Stimulated activated memory B cell treated with anti-CD40 and anti-IgM and Interleukin-4, amounts not matched to agents 10 μg/mL and 1 μg/mL and 100 μg/mL, for 72 hours (primary cell): ENCODE results near the gene CREG2.
"Not testable (repeated sequence)": the region's sequence is repeated elsewhere in the genome, so short reads cannot be mapped to it uniquely, and the experiment has no call there.

ENCODE experiments used
- ATAC-seq: fragments of 150-1000 bp; cut with Tn5 transposase; 2 replicates; pipeline ENCODE4 v1.10.0; 2021
- H3K27ac Mint-ChIP-seq: one replicate; pipeline ENCODE4 v1.8.0; 2022; ENCODE audit warnings: mild to moderate bottlenecking, mixed read lengths
- H3K27me3 Mint-ChIP-seq: one replicate; pipeline ENCODE4 v1.8.0; 2022; ENCODE audit warnings: mixed read lengths
- H3K36me3 Mint-ChIP-seq: one replicate; pipeline ENCODE4 v1.8.0; 2022; ENCODE audit warnings: mixed read lengths
- H3K4me1 Mint-ChIP-seq: one replicate; pipeline ENCODE4 v1.8.0; 2022; ENCODE audit warnings: mixed read lengths
- H3K4me3 Mint-ChIP-seq: one replicate; pipeline ENCODE4 v1.8.0; 2022; ENCODE audit warnings: mild to moderate bottlenecking, moderate library complexity, mixed read lengths
- H3K9me3 Mint-ChIP-seq: one replicate; pipeline ENCODE4 v1.8.0; 2022; ENCODE audit warnings: mixed read lengths

The CREG2 gene

DNA sequence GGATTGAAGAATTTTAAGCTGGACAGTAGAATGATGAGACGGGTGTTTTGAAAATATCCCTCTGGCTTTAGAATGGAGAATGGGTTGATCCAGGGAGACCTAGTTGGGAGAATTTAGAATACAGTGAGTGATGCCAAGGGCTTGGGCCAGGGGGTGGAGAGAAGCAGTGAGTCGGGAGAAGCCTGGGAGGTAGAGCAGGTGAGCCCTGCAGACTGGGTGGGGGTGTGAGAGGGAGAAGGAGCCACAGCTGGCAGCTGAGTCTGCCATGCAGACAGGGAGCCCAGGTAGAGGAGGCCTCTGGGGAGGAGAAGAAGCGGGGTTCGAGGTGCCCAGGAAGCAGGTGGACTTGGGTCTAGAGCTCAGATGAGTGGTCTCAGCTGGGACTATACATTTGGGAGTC, 18.2 kb downstream of the CREG2 start:
- Mint-ChIP-seq H3K4me3 (no peak overlapping the region), H3K36me3 (no peaks in the 10 kb centered on the region), H3K27me3 (no peaks in the 10 kb centered on the region), H3K27ac (no peak overlapping the region), H3K4me1 (no peaks in the 10 kb centered on the region), H3K9me3 (peaks cover 5% of the 10 kb centered on the region)
- no peak for ATAC-seq

DNA sequence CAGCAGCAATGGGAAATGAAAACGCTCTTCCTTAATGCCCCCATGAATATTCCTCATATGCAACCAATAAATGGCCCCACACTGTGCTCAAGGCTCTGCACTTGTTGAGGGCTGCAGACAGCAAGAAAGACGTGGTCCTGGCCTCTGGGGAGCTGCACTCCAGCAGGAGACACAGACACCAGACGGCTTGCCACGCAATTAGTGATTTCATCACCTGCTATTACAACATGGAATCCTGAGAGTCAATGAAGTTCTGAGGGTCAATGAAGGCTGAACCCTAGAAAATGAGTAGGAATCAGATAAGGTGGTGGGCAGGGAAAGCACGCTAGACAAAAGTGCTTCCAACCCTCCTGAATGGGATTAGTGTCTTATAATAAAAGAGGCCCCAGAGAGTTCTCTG, 18.9 kb downstream of the CREG2 start:
- H3K4me3 Mint-ChIP-seq: no peak overlapping the region
- H3K4me1 Mint-ChIP-seq: no peaks in the 10 kb centered on the region
- no peak overlapping the region for H3K27ac Mint-ChIP-seq
- H3K36me3 Mint-ChIP-seq: no peaks in the 10 kb centered on the region
- H3K27me3 Mint-ChIP-seq: no peaks in the 10 kb centered on the region
- H3K9me3 Mint-ChIP-seq: peaks cover 4% of the 10 kb centered on the region
- no peak for ATAC-seq

DNA sequence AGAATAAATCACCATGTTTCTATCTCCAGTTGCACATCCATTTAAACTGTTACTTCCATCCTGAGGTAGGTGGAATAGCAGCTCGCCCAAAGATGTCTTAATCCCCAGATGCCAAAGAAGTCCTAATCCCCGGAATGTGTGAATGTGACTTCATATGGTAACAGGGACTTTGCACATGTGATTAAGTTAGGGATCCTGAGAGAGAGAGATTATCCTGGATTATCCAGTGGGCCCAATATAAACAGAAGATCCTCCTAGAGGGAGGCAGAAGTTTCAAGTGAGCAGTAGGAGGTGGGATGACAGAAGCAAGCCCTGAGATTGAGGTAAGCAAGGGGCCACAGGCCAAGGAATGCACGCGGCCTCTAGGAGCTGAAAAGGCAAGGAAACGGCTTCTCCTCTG, 19.8 kb downstream of the CREG2 start:
- H3K36me3 Mint-ChIP-seq: no peaks in the 10 kb centered on the region
- H3K27ac Mint-ChIP-seq: no peak overlapping the region
- H3K9me3 Mint-ChIP-seq: no peaks in the 10 kb centered on the region
- H3K27me3 Mint-ChIP-seq: no peaks in the 10 kb centered on the region
- H3K4me3 Mint-ChIP-seq: no peak overlapping the region
- H3K4me1 Mint-ChIP-seq: peaks cover 3% of the 10 kb centered on the region
- no peak for ATAC-seq

DNA sequence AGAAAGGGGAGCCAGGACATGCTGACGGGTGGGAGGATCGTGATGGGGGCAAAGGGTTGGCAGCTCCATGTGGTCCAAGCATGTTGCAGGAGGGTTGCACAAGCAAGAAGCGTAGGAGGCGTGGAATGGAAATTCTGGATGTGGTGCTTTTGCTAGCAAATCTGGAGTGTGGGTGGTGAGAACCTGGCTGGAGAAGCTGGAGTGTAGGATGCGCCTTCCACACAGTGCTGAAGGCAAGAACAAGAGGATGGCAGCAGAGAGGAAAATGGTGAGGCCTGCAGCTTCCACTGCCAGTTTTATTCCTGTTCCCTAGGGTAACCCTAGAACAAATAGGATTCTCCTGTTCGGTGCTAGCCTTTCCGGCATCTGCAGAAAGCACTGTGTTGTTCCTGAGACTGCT, 22.4 kb downstream of the CREG2 start:
- Mint-ChIP-seq H3K4me3 (no peak overlapping the region), H3K27me3 (no peaks in the 10 kb centered on the region), H3K9me3 (no peaks in the 10 kb centered on the region), H3K36me3 (no peaks in the 10 kb centered on the region), H3K4me1 (peaks cover 29% of the 10 kb centered on the region), H3K27ac (no peak overlapping the region)
- no peak for ATAC-seq

DNA sequence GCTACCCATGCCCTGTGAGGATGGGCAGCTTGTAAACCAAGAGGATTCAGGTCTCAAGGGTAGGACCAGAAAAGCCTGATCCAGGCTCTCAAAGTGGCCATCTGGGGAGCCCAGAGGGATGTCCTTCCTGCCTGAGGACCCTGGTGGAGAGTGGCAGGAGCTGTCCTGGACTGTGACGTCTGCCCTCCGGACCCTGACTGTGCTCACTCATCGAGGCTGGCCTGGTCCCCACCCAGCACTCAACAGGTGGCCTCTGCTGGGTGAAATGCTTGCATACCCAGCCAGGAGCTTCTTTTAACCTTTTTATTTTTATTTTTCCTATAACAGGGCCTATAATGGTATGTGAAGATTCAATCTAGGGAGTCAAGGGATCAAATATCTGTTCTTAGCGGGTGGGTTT, 24.5 kb downstream of the CREG2 start:
- no peaks in the 10 kb centered on the region for H3K9me3 Mint-ChIP-seq
- H3K36me3 Mint-ChIP-seq: no peaks in the 10 kb centered on the region
- no peaks in the 10 kb centered on the region for H3K27me3 Mint-ChIP-seq
- ATAC-seq: no peak
- H3K27ac Mint-ChIP-seq: peak overlapping the region; percentile 69
- H3K4me3 Mint-ChIP-seq: no peak overlapping the region
- peaks cover 30% of the 10 kb centered on the region for H3K4me1 Mint-ChIP-seq

DNA sequence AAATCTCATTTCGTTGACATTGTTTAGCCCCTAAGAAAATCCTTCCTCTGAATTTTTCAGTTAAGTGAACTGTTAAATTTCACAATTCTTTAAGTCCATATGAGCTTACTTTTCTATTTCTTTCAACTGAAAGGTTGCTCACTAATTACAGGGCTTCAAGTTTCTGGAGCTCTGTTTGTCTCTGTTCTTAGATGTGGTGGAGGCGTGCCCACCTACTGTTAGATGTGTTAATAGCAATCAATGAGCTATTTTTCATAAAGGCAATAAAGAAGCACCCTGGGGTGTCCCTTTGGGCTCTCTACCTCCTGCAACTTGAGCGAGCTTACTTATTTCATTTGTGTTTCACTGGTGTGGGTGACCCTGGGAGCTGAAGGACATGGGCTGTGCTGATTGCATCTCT, 25.0 kb downstream of the CREG2 start:
- Mint-ChIP-seq H3K4me3 (no peak overlapping the region), H3K9me3 (no peaks in the 10 kb centered on the region), H3K36me3 (no peaks in the 10 kb centered on the region), H3K4me1 (peaks cover 30% of the 10 kb centered on the region), H3K27me3 (no peaks in the 10 kb centered on the region), H3K27ac (peak overlapping the region; percentile 69)
- no peak for ATAC-seq

DNA sequence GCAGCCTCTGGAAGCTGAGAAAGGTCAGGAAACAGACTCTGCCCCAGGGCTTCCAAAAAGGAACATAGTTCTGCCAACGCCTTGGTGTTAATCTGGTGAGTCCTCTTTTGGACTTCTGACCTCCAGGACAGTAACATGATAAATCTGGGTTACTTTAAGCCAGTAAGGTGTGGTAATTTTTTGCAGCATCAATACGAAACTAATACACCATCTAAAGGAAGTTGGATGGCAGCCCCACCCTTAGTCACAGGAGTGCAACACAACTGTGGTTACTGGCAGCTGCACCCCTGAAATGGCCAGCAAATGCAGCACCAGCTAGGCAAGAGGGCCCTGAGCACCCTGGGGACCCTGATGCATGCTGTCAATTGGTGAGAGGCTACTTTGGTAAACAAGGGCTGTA, 25.8 kb downstream of the CREG2 start:
- peaks cover 30% of the 10 kb centered on the region for H3K4me1 Mint-ChIP-seq
- no peaks in the 10 kb centered on the region for H3K9me3 Mint-ChIP-seq
- ATAC-seq: peak; percentile 93
- no peaks in the 10 kb centered on the region for H3K27me3 Mint-ChIP-seq
- peak overlapping the region; percentile 69 for H3K27ac Mint-ChIP-seq
- H3K36me3 Mint-ChIP-seq: no peaks in the 10 kb centered on the region
- no peak overlapping the region for H3K4me3 Mint-ChIP-seq

DNA sequence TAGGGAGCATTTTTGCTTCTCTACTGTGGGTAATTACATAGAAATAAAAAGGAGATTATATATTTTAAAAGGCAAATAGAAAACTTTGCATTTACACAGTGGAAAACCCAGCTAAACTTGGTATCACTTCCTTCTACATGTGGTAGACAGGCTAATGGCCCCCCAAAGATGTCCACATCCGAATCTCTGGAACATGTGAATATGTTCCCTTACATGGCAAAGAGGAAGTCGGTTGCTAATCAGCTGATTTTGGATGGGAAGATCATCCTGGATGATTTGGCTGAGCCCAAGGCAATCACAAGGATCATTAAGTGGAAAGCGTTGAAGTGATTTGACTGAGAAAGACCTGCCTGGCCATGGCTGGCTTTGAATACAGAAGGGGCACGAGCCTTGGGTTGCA, 26.2 kb downstream of the CREG2 start:
- peak overlapping the region; percentile 69 for H3K27ac Mint-ChIP-seq
- no peaks in the 10 kb centered on the region for H3K36me3 Mint-ChIP-seq
- H3K27me3 Mint-ChIP-seq: no peaks in the 10 kb centered on the region
- peak; percentile 59 for ATAC-seq
- no peaks in the 10 kb centered on the region for H3K9me3 Mint-ChIP-seq
- peak overlapping the region; percentile 21 for H3K4me3 Mint-ChIP-seq
- H3K4me1 Mint-ChIP-seq: peaks cover 30% of the 10 kb centered on the region

DNA sequence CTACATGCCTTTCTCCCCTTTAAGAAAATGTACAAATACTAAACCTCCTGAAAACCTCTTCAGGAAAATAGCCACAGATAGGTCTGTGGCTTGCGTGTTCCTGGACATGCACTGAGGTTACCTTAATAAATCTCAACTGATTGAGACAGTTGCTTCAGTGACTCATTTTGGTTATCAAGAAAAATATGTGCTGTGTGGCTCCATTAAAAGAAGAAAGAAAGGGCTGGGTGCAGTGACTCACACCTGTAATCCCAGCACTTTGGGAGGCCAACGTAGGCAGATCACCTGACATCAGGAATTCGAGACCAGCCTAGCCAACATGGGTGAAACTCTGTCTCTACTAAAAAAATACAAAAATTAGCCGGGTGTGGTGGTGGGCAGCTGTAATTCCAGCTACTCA, 27.1 kb downstream of the CREG2 start:
- Mint-ChIP-seq H3K4me3 (no peak overlapping the region), H3K36me3 (no peaks in the 10 kb centered on the region), H3K27me3 (no peaks in the 10 kb centered on the region), H3K27ac (no peak overlapping the region), H3K4me1 (peaks cover 30% of the 10 kb centered on the region), H3K9me3 (no peaks in the 10 kb centered on the region)
- ATAC-seq: no peak

DNA sequence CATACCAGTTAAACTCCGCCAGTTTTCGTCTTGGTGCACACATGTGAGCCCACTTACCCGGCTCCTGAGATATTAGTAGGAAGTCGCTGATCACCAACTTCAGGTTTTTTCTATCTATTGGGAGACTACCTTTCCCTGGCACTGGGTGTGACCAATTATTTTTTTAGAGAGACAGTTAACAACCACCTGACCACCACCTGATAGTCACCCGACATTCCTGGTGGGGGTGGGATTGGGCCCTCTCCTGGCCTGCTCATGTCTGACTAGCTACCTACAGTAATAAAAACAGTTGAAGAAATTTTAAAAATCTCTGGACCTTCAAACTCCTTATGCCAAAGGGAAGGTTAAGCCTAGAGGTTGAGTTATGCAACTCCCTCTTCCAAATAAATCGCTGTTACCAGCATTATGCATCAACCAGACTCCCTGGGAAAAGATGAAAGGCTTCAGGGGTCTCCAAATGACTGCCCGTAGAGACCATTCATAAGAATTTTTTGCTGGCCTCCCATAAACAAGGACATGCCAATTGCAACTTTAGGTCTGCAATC, 27.8 kb downstream of the CREG2 start:
- no peak overlapping the region for H3K27ac Mint-ChIP-seq
- no peak for ATAC-seq
- no peaks in the 10 kb centered on the region for H3K9me3 Mint-ChIP-seq
- no peak overlapping the region for H3K4me3 Mint-ChIP-seq
- no peaks in the 10 kb centered on the region for H3K36me3 Mint-ChIP-seq
- peaks cover 30% of the 10 kb centered on the region for H3K4me1 Mint-ChIP-seq
- no peaks in the 10 kb centered on the region for H3K27me3 Mint-ChIP-seq

DNA sequence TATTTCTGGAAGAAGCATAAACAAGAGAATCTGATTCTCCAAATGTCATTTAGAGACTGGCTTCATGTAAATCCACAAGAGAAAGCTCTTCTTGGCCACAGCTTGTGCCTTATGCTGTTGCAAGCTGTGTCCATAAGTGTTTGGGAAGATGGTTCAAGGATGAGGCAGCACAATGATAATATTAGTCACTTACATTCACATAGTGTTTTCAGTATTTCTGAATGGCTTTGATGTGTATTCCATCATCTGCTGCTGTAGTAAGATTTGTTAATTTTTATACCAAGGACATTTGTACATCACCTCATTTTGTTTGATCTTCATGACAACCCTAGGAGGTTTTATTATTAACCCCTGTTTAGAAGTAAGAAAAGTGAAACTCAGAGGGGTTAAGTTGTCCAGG, 29.9 kb downstream of the CREG2 start:
- Mint-ChIP-seq H3K27ac (no peak overlapping the region), H3K9me3 (no peaks in the 10 kb centered on the region), H3K4me1 (peaks cover 26% of the 10 kb centered on the region), H3K36me3 (no peaks in the 10 kb centered on the region), H3K27me3 (no peaks in the 10 kb centered on the region), H3K4me3 (no peak overlapping the region)
- no peak for ATAC-seq

DNA sequence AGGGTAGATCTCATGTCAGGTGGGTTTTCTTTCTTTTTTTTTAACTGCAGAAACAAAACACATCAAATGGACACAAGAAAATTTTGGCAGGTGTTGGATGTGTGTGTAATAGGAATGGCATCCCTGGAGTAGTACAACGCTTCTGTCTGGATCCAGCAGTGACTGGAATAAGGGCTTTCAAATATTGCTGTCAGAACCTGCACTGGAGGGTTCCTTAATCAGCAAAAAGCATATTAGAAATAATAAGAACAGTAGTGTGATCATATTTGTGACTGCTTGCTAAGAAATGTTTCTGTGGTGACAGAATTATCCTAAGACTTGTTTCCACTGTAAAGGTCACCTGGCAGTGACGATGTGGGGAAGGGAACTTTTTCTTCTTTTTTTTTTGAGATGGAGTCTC, 30.8 kb downstream of the CREG2 start:
- no peak for ATAC-seq
- no peak overlapping the region for H3K27ac Mint-ChIP-seq
- H3K4me1 Mint-ChIP-seq: peaks cover 17% of the 10 kb centered on the region
- H3K9me3 Mint-ChIP-seq: no peaks in the 10 kb centered on the region
- H3K36me3 Mint-ChIP-seq: no peaks in the 10 kb centered on the region
- no peak overlapping the region for H3K4me3 Mint-ChIP-seq
- no peaks in the 10 kb centered on the region for H3K27me3 Mint-ChIP-seq

DNA sequence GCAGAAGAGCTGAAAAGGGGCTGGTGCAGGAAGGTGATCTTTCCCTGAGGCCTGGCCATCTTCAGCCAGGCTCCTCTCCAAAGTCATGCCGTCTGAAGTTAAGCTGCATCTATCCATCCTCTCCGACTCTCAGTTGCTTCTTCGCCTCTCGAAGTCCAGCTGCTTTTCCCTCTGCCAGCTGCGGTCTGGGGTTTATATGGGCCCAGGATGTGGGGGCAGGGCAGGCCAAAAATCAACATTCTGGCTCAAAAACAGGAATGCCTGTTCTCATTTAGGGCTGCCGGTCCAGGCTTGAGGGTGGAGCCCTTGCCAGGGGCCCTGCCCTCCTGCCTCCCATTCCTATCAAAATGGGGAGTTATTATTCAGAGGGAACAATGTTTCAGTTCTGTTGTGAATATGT, 31.2 kb downstream of the CREG2 start:
- ATAC-seq: no peak
- H3K4me1 Mint-ChIP-seq: peaks cover 13% of the 10 kb centered on the region
- H3K9me3 Mint-ChIP-seq: no peaks in the 10 kb centered on the region
- H3K27me3 Mint-ChIP-seq: no peaks in the 10 kb centered on the region
- H3K36me3 Mint-ChIP-seq: no peaks in the 10 kb centered on the region
- no peak overlapping the region for H3K4me3 Mint-ChIP-seq
- no peak overlapping the region for H3K27ac Mint-ChIP-seq

DNA sequence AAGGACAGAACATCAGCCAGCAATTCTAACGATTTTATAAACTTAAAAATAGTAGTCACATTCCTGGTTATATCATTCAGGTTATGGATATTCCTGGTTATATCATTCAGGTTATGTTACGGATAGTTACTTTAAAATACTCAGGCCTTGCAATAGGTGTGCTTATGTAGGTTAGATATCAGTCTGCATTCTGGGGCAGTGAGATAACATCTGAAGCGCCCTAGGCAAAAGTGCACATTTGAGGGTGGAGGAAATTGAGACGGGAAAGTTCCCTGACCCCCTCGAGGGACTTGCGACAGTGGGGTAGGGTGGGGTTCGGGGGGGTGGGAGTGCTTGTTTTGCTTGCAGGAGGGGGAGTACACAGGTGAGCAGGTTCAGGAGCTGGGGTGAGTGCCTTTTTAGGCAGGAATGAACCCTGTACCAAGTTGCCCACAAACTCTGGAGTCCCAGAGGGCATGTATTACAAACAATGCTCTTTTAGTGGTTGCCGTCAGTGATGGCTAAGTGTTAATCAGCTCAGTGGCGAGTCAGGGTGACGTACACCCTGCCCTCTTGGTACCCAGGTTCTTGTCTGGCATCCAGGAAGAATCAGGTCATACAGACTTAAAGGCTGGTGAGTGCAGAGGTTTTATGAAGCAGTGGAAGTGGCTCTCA, 31.8 kb downstream of the CREG2 start:
- no peaks in the 10 kb centered on the region for H3K36me3 Mint-ChIP-seq
- no peak overlapping the region for H3K4me3 Mint-ChIP-seq
- ATAC-seq: no peak
- no peak overlapping the region for H3K27ac Mint-ChIP-seq
- no peaks in the 10 kb centered on the region for H3K27me3 Mint-ChIP-seq
- no peaks in the 10 kb centered on the region for H3K9me3 Mint-ChIP-seq
- peaks cover 8% of the 10 kb centered on the region for H3K4me1 Mint-ChIP-seq

DNA sequence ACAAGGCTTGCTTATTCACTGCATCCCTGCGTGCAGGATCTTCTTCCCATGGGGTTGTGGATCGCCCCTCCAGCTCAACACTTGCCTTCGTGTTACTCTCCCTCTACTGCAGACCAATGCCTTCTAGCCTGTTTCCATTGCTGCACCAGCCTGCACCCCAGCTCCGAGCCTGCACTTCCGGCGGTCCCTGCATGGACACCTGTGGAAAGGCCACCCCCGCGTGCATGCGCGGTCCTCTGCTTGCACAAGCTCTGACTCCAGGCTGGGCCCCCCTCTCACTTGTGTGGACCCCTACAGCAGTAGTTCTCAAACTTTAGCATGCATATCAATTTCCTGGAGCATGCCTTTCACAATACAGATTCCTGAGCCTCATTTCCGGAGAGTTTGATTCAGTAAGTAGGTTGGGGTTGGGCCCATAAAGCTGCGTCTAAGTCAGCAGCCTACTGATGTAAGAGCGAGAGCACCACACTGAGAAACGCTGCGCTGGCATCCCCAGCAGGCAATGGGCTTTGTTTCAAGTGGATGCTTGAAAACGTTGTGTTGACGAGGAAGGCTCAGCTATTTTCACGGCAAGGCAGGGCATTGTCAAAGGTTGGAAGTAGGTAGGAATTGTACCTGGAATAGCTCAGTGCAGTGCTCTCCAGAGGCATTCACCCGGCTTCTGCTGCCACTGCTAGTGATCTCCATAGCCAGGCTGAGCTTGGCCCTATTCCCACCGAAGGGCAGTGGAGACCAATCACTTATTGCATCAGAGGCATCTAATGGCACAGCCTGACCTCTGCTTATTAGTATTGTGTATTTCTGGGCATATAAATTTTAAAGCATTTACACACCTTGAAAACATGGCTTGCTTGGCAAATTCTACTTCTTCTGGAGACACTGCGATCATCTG, 32.6 kb downstream of the CREG2 start:
- no peaks in the 10 kb centered on the region for H3K36me3 Mint-ChIP-seq
- no peak for ATAC-seq
- H3K27ac Mint-ChIP-seq: no peak overlapping the region
- H3K9me3 Mint-ChIP-seq: no peaks in the 10 kb centered on the region
- H3K27me3 Mint-ChIP-seq: no peaks in the 10 kb centered on the region
- H3K4me3 Mint-ChIP-seq: no peak overlapping the region
- no peaks in the 10 kb centered on the region for H3K4me1 Mint-ChIP-seq

DNA sequence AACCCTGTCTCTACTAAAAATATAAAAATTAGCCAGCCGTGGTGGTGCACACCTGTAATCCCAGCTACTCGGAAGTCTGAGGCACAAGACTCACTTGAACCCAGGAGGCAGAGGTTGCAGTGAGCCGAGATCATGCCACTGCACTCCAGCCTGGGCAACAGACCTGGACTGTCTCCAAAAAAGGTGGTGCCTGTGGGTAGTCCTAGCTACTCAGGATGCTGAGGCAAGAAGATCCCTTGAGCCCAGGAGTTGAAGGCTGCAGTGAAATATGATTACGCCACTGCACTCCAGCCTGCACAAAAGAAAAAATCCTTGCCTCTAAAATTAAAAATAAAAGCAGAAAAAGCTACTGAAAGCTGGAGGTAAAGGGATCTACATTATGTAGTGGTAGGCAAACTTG, 34.7 kb downstream of the CREG2 start:
- H3K27ac Mint-ChIP-seq, H3K9me3 Mint-ChIP-seq, ATAC-seq, H3K4me1 Mint-ChIP-seq, H3K4me3 Mint-ChIP-seq, H3K36me3 Mint-ChIP-seq, H3K27me3 Mint-ChIP-seq: not testable (repeated sequence)
